ENCODE results near the gene FADD.
A peak's percentile ranks its signal among the peaks of the same experiment; 100 is the strongest.
"Not testable (repeated sequence)": the region's sequence is repeated elsewhere in the genome, so short reads cannot be mapped to it uniquely, and the experiment has no call there.

FADD gene

DNA sequence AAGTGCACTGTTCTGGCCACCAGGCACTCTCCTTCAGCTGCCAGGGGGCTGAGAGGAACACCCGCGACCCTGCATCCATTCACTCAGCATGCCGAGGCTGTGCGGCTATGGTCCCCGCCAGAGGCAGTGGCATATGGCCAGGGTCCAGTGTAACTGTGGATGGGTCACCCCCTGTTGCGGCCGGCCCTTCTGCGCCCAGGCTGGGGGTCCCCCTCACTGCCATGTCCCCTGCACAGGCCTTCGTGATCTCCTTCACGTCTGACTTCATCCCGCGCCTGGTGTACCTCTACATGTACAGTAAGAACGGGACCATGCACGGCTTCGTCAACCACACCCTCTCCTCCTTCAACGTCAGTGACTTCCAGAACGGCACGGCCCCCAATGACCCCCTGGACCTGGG lies 20.8 kb upstream of the FADD start:
- no peak for DNase-seq

GRCh38 chr11:70183032-70183431 lies 20.1 kb upstream of the FADD start:
- DNase-seq, result no peak

GRCh38 chr11:70183483-70184176 lies 19.5 kb upstream of the FADD start:
- DNase-seq, result no peak

GRCh38 chr11:70184396-70184795 lies 18.7 kb upstream of the FADD start:
- no peak for DNase-seq

DNA sequence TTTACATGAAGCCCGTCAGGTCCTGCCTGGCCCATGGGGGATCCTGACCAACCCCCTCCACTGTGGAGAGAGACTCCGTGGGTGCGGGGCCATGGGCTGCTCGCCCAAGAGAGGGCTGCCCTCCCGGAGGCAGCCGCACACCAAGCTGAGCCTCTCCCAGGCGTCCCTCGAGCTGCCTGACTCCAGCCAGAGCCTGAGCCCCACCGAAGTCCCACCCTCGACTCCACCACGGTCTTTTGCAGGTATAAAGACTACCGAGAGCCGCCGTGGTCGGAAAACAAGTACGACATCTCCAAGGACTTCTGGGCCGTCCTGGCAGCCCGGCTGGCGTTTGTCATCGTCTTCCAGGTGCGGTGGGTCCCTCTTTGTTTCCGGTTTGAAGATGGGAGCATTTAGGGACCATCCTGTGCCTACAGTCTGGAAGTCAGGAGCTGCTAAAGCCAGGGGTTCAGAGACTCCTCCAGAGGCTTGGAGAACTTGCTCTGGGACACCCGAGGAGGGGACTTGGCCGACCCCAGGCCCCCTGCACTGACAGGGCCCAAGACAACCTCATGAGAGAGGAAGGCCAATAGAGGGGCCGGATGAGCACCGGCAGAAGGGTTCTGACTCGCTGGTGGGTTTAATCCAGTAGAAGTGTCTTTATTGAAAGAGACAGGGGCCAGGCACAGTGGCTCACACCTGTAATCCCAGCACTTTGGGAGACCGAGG lies 17.6 kb upstream of the FADD start:
- DNase-seq, result no peak

- no peak for DNase-seq
These were observed 16.7 kb upstream of the FADD start for GRCh38 chr11:70186420-70186819.

DNA sequence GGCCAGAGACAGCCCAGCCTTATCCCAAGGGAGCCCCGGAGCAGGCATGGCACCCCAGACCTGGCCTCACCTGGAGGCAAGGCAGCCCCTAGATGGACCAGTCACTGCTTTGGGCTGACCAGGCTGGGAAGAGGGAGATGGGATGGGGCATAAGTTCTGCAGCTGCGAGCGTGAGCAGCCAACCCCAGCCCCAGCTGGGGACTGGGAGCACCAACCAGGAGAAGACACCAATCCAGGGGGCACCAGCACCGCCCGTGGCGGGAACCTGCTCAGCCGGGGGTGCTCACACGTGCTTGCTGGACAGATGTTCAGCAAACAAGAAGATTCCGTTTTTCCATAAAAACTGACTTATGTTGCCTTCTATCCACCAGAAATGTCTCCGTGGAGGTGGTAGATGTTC lies 16.2 kb upstream of the FADD start:
- no peak for DNase-seq

DNA sequence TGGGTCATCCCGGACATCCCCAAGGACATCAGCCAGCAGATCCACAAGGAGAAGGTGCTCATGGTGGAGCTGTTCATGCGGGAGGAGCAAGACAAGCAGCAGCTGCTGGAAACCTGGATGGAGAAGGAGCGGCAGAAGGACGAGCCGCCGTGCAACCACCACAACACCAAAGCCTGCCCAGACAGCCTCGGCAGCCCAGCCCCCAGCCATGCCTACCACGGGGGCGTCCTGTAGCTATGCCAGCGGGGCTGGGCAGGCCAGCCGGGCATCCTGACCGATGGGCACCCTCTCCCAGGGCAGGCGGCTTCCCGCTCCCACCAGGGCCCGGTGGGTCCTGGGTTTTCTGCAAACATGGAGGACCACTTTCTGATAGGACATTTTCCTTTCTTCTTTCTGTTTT lies 15.3 kb upstream of the FADD start:
- DNase-seq, result no peak

DNA sequence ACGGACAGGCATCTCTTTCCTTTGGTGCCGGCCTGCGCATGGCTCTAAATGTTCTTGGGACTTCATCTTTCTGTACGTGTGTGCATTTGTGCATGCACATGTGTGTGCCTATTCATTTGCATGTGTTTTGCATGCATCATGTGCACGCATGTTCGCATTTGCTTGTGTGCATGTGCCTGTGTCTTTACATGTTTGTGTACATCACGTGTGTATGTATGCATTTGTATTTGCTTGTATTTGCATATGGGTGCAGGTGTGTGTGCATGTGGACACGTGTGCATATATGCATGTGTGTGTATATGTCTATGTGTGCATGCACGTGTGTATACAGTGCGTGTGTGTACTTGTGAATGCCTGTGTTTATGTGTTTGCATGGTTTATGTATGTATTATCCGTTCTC lies 13.5 kb upstream of the FADD start:
- no peak for DNase-seq

- peak; percentile 37 to 48 for DNase-seq
These were observed 11.5 kb upstream of the FADD start for GRCh38 chr11:70191495-70192140.

DNA sequence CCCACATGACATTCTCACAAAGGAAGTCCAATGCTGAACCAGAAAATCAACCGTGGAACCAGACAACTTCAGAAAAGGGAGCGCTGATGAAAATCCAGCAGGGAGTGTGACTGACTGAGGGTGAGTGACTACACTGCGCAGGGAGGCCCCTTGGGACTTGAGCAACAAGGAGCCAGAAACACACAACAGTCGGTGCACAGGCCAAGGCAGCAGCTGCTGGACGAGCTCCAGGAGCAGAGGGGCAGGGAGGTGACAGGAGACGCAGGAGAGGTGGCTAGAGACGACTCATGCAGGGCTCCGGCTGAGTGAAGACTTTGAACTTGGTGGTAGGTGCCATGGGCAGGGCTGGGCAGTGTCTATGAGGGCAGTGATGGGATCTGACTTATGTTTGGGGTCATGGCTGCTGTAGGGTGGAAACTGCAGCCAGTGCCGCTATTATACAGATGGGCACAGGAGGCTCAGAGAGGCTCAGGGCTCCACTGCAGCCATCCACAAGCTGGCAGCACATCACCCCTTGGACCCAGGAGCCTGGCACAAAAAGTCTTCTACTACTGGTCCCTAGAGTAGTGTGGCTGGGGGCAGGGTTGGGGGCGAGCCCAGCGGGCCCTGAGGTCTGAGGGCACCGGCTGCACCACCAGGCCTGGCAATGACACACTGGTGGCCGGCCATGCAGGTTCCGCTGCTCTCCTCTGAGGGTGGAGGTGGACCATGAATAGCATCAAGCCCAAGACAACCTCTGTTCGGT lies 10.3 kb upstream of the FADD start:
- DNase-seq, result no peak

GRCh38 chr11:70193411-70194292 lies 9.4 kb upstream of the FADD start:
- no peak for DNase-seq

DNA sequence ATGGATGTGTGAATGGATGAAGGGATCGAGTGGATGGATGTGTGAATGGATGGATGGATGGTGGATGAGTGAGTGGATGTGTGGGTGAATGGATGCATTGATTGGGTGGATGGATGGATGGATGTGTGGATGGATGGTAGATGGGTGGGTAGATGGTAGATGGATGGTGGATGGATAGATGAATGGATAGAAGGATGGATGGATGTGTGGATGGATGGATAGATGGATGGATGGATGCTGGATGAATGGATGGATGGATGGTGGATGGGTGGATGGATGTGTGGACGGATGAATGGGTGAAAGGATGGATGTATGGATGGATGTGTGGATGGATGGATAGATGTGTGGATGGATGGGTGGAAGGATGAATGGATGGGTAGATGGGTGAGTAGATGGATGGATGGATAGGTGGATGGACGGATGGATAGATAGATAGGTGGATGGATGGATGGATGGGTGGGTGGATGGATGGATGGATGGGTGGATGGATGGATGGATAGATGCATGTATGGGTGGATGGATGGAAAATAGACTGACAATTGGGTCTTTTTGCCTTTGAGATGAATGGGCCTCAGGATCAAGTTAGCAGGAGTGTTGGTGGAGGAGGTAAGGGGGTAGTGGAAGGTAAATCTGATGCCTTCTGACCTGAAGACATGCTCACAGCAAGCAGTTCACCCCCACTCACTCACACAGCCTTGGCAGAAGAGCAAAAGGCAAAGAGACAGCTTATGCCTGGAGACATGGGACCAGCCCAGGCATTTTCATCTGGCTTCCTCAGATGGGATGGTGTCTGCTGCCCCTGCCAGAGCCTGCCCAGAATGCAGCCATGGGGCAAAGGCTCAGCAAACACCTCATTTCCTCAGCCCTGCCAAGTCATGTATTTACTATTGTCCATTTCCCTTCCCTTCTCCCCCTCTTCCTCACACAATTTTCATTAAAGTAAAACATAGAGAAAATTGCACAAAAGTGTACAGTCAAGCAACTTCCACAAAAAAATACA lies 8.0 kb upstream of the FADD start:
- no peak for DNase-seq

DNA sequence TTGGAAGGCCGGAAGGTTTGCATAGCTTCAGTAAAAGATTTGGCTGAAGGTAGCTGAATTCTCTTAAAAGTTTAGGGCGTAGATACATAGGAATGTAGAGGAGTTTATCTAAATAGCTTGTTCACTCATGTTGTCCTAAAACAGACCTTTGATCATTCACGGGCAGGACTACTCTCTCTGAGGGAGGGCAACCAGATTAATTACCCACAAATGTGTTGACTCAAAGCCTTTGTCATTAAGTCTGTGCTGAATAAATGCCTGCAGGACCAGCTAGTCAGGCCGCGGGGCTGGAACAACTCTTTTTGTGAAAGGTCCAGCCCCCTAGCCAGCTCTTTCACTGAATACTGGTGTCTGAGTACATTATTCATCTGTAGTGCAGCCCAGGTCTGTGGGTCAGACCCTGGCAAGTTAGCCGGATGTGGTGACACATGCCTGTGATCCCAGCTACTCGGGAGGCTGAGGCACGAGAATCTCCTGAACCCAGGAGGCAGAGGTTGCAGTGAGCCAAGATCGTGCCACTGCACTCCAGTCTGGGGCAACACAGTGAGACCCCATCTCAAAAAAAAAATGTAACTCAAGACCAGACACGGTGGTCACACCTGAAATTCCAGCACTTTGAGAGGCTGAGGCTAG lies 2.8 kb upstream of the FADD start:
- DNase-seq, result no peak

DNA sequence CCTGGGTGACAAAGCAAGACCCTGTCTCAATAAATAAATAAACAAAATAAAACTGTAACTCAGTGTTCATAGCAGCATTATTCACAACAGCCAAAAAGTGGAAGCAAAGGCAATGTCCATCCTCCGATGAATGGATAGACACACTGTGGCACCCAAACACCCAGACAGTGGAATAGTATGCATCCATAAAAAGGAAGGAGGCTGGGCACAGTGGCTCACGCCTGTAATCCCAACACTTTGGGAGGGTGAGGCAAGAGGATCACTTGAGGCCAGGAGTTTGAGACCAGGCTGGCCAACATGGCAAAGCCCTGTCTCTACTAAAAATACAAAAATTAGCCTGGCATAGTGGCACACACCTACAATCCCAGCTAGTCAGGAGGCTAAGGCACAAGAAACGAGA lies 2.0 kb upstream of the FADD start:
- not testable (repeated sequence) for DNase-seq

GRCh38 chr11:70201882-70202861 lies 924 bp upstream of the FADD start:
- DNase-seq, result peak; percentile 10 to 23

GRCh38 chr11:70203751-70204465 lies 812 bp downstream of the FADD start:
- DNase-seq, result peak; percentile 59 to 63

DNA sequence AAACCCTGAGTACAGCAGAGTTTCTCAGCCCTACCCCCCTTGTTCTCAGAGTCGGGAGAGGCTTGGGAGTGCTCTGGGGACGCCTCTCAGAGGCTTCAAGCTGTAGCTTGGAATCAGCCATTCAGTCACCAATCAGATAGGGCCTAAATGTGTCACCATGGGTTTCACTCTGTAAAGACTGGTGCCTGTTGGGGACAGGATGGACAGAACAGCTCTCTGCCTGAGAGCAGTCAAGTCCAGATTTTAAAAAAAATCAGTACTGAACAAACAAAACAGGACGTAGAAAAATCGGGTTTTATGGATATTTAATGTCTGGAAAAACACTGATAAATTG lies 1.3 kb downstream of the FADD start:
- DNase-seq, result no peak

Measured in Kasumi-1 (cell line).